Upper lobe of left lung (tissue), 4 donors: ENCODE measurements around the gene MAPK7.

ENCODE experiments used
- EP300 ChIP-seq, 4 donors: sonication (generic); formaldehyde crosslinking; IDR thresholded peaks; one replicate each; pipeline ENCODE4 v1.5.1; 2017; ENCODE audit warnings: antibody characterized with exemption in 4 of 4, control low read depth in 2 of 4
- POLR2A ChIP-seq, 4 donors: fragments of 450-650 bp; IDR thresholded peaks; one replicate each; pipeline ENCODE4 v1.5.1; 2016 to 2017; ENCODE audit warnings: antibody characterized with exemption in 4 of 4, mild to moderate bottlenecking in 2 of 4
- POLR2AphosphoS5 ChIP-seq, 2 donors: sonication (generic); formaldehyde crosslinking; IDR thresholded peaks; one replicate each; pipeline ENCODE4 v1.5.1; 2017; ENCODE audit warnings: antibody characterized with exemption in 2 of 2
- TF ChIP-seq, protein P1 (sequence below), 6 experiments: fragments of 450-650 bp in 4 of 6; fragments of 200-600 bp in 2 of 6; sonication (generic) in 2 of 6; IDR thresholded peaks; one replicate each; pipeline ENCODE4 v1.5.1; 2016 to 2019; ENCODE audit warnings: antibody characterized with exemption in 6 of 6

DNA sequence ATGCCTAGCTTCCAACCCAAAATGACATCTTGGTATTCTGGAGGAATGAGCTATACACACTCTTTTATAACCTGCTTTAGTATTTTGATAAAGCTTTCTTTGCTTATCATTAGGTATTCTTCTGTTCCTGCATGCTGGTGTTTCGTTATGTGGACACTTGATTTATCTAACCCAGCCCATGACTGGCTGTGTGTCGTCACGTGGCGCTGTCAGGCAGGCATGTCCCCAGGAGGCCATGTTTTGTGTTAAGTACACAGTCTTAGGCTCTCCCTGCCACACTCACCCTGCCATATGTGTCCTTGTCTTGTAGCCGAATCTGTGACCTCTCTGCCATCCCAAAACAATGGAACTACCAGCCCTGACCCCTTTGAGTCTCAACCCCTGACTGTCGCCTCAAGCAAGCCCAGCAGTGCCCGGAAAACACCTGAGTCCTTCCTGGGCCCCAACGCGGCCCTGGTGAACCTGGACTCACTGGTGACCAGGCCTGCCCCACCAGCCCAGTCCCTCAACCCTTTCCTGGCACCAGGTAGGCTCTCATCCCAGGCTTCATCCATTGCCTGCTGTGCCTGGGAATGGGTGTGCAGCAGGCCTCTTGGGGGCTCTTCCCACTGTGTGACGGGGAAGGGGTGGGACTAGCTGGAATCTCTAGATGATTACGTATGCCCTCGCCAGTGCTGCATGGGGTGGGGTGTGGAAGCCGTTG lies 46.6 kb upstream of the MAPK7 start:
- TF ChIP-seq POLR2A (IDR thresholded peaks at IDR 0.05), result no peak
- TF ChIP-seq, protein P1, sequence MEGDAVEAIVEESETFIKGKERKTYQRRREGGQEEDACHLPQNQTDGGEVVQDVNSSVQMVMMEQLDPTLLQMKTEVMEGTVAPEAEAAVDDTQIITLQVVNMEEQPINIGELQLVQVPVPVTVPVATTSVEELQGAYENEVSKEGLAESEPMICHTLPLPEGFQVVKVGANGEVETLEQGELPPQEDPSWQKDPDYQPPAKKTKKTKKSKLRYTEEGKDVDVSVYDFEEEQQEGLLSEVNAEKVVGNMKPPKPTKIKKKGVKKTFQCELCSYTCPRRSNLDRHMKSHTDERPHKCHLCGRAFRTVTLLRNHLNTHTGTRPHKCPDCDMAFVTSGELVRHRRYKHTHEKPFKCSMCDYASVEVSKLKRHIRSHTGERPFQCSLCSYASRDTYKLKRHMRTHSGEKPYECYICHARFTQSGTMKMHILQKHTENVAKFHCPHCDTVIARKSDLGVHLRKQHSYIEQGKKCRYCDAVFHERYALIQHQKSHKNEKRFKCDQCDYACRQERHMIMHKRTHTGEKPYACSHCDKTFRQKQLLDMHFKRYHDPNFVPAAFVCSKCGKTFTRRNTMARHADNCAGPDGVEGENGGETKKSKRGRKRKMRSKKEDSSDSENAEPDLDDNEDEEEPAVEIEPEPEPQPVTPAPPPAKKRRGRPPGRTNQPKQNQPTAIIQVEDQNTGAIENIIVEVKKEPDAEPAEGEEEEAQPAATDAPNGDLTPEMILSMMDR (IDR thresholded peaks at IDR 0.05), result no peak
- no peak for TF ChIP-seq EP300 (IDR thresholded peaks at IDR 0.05)
- TF ChIP-seq POLR2AphosphoS5 (IDR thresholded peaks at IDR 0.05), result no peak
